Upper lobe of left lung (tissue), 4 donors: ENCODE results near the gene CDH22.

Experiments
- POLR2A ChIP-seq, 4 donors: fragments of 450-650 bp; IDR thresholded peaks; one replicate each; pipeline ENCODE4 v1.5.1; 2016 to 2017; ENCODE audit warnings: antibody characterized with exemption in 4 of 4, mild to moderate bottlenecking in 2 of 4
- POLR2AphosphoS5 ChIP-seq, 2 donors: sonication (generic); formaldehyde crosslinking; IDR thresholded peaks; one replicate each; pipeline ENCODE4 v1.5.1; 2017; ENCODE audit warnings: antibody characterized with exemption in 2 of 2
- TF ChIP-seq, protein P1 (sequence below), 6 experiments: fragments of 450-650 bp in 4 of 6; fragments of 200-600 bp in 2 of 6; sonication (generic) in 2 of 6; IDR thresholded peaks; one replicate each; pipeline ENCODE4 v1.5.1; 2016 to 2019; ENCODE audit warnings: antibody characterized with exemption in 6 of 6

DNA sequence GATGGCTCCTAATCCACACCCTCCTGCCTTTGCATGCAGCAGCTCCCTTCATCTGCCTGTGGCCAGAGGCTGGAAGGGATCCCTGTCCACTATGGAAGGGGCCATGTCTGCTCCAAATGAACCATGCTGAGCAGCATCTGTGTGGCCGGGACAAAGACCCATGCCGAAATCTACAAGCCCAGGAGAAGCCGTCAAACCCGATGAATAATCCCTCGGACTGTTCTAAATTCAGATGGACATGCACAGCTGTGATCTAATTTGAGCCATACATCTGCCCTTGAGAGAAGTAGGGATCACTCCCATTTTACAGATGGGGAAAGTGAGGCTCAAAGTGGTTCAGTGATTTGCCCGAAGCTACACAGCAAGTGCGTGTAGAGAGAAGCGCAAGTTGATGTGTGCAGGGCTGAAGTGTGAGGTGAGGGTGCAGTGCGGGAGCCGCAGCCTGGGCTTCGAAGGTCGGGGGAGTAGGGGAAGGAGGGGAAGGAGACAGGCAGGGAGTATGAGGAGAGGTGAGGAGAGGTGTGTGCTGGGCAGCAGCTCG, 22.6 kb upstream of the CDH22 start:
- TF ChIP-seq, protein P1, sequence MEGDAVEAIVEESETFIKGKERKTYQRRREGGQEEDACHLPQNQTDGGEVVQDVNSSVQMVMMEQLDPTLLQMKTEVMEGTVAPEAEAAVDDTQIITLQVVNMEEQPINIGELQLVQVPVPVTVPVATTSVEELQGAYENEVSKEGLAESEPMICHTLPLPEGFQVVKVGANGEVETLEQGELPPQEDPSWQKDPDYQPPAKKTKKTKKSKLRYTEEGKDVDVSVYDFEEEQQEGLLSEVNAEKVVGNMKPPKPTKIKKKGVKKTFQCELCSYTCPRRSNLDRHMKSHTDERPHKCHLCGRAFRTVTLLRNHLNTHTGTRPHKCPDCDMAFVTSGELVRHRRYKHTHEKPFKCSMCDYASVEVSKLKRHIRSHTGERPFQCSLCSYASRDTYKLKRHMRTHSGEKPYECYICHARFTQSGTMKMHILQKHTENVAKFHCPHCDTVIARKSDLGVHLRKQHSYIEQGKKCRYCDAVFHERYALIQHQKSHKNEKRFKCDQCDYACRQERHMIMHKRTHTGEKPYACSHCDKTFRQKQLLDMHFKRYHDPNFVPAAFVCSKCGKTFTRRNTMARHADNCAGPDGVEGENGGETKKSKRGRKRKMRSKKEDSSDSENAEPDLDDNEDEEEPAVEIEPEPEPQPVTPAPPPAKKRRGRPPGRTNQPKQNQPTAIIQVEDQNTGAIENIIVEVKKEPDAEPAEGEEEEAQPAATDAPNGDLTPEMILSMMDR (IDR thresholded peaks at IDR 0.05): no peak
- TF ChIP-seq POLR2AphosphoS5 (IDR thresholded peaks at IDR 0.05) (no peak), POLR2A (IDR thresholded peaks at IDR 0.05) (no peak)
